Astrocyte (in vitro differentiated cells and primary cell): ENCODE measurements around the gene ARF3. TPM values are rescaled to one million over a fixed set of nuclear protein-coding genes. Genes with fewer than 3 reads are reported as not detected.

ENCODE experiments used
- DNase-seq: peaks from one replicate; pipeline ENCODE4 v3.0.0-alpha.2; 2010; ENCODE audit warnings: low read depth
- FAIRE-seq: peaks from 2 replicates; lab custom pipeline; 2011; peaks lifted over from hg19 to GRCh38; lab: Jason Lieb, UNC
- H2AFZ ChIP-seq: 2 replicates; pipeline ENCODE4 v1.6.0; 2012; ENCODE audit warnings: low read depth, low read length, inconsistent platforms
- H3K27ac ChIP-seq: 2 replicates; pipeline ENCODE4 v1.5.1; 2011; ENCODE audit warnings: low read depth, low read length, inconsistent platforms
- H3K27me3 ChIP-seq: 2 replicates; pipeline ENCODE4 v1.6.0; 2011; ENCODE audit warnings: low read length, inconsistent platforms; ENCODE audit not compliant: insufficient read depth
- H3K36me3 ChIP-seq: 2 replicates; pipeline ENCODE4 v1.5.1; 2011; ENCODE audit warnings: low read length, inconsistent platforms; ENCODE audit not compliant: insufficient read depth
- H3K4me1 ChIP-seq: 2 replicates; pipeline ENCODE4 v1.5.1; 2011; ENCODE audit warnings: low read length, inconsistent platforms; ENCODE audit not compliant: insufficient read depth
- H3K4me2 ChIP-seq: 2 replicates; pipeline ENCODE4 v1.6.0; 2012; ENCODE audit warnings: low read length, inconsistent platforms
- H3K4me3 ChIP-seq: 2 replicates; pipeline ENCODE4 v1.5.1; 2011; ENCODE audit warnings: low read depth, mild to moderate bottlenecking, low read length, inconsistent platforms; ENCODE audit not compliant: insufficient read depth
- H3K79me2 ChIP-seq: 2 replicates; pipeline ENCODE4 v1.6.0; 2012; ENCODE audit warnings: mild to moderate bottlenecking, low read length, inconsistent platforms; ENCODE audit not compliant: insufficient read depth
- H3K9ac ChIP-seq: 2 replicates; pipeline ENCODE4 v1.6.0; 2012; ENCODE audit warnings: mild to moderate bottlenecking, low read length, inconsistent platforms
- H3K9me3 ChIP-seq: 2 replicates; pipeline ENCODE4 v1.5.1; 2012; ENCODE audit warnings: low read depth, mild to moderate bottlenecking, low read length, inconsistent platforms; ENCODE audit not compliant: insufficient read depth
- H4K20me1 ChIP-seq: 2 replicates; pipeline ENCODE4 v1.6.0; 2012; ENCODE audit warnings: low read length, inconsistent platforms; ENCODE audit not compliant: insufficient read depth
- H3K27ac Mint-ChIP-seq: one replicate; pipeline ENCODE4 v1.8.0; 2021; ENCODE audit warnings: mild to moderate bottlenecking, mixed read lengths; ENCODE audit not compliant: unreplicated experiment
- H3K27me3 Mint-ChIP-seq: one replicate; pipeline ENCODE4 v1.8.0; 2021; ENCODE audit warnings: low read depth, mixed read lengths; ENCODE audit not compliant: unreplicated experiment
- H3K36me3 Mint-ChIP-seq: one replicate; pipeline ENCODE4 v1.8.0; 2021; ENCODE audit warnings: low read depth, mixed read lengths; ENCODE audit not compliant: unreplicated experiment
- H3K4me1 Mint-ChIP-seq: one replicate; pipeline ENCODE4 v1.8.0; 2021; ENCODE audit warnings: low read depth, mixed read lengths; ENCODE audit not compliant: unreplicated experiment
- H3K4me3 Mint-ChIP-seq: one replicate; pipeline ENCODE4 v1.8.0; 2021; ENCODE audit warnings: mild to moderate bottlenecking, moderate library complexity, mixed read lengths; ENCODE audit not compliant: unreplicated experiment
- H3K9me3 Mint-ChIP-seq: one replicate; pipeline ENCODE4 v1.8.0; 2021; ENCODE audit warnings: mild to moderate bottlenecking, mixed read lengths; ENCODE audit not compliant: unreplicated experiment
- EZH2 ChIP-seq: IDR thresholded peaks from 2 replicates; pipeline ENCODE4 v1.6.1; 2012; ENCODE audit warnings: mild to moderate bottlenecking, low read length, inconsistent platforms; ENCODE audit not compliant: insufficient read depth
- total RNA-seq: library from RNA; stranded (reverse); gene quantifications from 2 replicates; pipeline ENCODE4 v1.2.1, GENCODE V29; 2021
- TF ChIP-seq, protein P1 (sequence below): IDR thresholded peaks from 2 replicates; pipeline ENCODE4 v1.5.1; 2011; ENCODE audit warnings: low read depth, mild to moderate bottlenecking, inconsistent platforms, low read length, moderate library complexity; ENCODE audit not compliant: insufficient read depth

Gene ARF3
- total RNA-seq, 1 donor from 2014 or later = 229 TPM

DNA sequence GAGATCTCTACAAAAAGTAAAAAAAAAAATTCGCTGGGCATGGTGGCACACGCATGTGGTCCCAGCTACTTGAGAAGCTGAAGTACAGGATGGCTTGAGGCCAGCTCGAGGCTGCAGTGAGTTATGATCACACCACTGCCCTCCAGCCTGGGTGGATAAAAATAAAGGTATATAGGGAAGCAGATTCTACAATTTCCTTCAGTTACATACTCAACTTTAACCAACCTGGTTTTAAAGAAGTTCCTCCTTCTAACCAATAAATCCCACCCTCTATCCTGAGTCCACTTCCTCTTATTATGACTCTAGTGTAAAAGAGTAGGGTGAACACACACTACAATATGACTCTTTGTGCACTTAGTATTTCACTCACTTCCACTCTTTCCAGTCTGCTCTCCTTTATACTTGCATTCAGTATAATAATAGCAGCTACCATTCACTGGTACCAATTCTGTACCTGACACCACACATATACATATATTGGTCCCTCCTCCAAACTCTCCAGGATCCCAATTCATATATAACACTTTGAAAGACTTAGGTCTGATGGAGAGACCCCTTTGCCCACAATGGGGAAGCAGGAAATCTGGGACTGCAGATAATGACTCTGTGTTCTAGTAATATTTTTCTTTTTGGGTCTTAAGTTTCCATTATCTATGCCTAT is 2.3 kb downstream of the ARF3 start:
- peaks cover 7% of the 10 kb centered on the region for H3K36me3 Mint-ChIP-seq
- FAIRE-seq (no peak), DNase-seq (no peak)
- peak overlapping the region; percentile 93 for H3K4me2 ChIP-seq
- H3K27ac Mint-ChIP-seq = no peak overlapping the region
- H3K79me2 ChIP-seq = peaks cover 71% of the 10 kb centered on the region
- H3K36me3 ChIP-seq = peaks cover 17% of the 10 kb centered on the region
- H3K27me3 ChIP-seq = no peaks in the 10 kb centered on the region
- H3K9me3 Mint-ChIP-seq = no peaks in the 10 kb centered on the region
- H2AFZ ChIP-seq = no peak overlapping the region
- H3K4me3 Mint-ChIP-seq = peak overlapping the region; percentile 97
- no peak overlapping the region for H3K27ac ChIP-seq
- no peak overlapping the region for H3K9ac ChIP-seq
- peaks cover 21% of the 10 kb centered on the region for H3K4me1 Mint-ChIP-seq
- no peaks in the 10 kb centered on the region for H3K27me3 Mint-ChIP-seq
- H4K20me1 ChIP-seq = peaks cover 63% of the 10 kb centered on the region
- H3K4me3 ChIP-seq = no peak overlapping the region
- TF ChIP-seq, protein P1, sequence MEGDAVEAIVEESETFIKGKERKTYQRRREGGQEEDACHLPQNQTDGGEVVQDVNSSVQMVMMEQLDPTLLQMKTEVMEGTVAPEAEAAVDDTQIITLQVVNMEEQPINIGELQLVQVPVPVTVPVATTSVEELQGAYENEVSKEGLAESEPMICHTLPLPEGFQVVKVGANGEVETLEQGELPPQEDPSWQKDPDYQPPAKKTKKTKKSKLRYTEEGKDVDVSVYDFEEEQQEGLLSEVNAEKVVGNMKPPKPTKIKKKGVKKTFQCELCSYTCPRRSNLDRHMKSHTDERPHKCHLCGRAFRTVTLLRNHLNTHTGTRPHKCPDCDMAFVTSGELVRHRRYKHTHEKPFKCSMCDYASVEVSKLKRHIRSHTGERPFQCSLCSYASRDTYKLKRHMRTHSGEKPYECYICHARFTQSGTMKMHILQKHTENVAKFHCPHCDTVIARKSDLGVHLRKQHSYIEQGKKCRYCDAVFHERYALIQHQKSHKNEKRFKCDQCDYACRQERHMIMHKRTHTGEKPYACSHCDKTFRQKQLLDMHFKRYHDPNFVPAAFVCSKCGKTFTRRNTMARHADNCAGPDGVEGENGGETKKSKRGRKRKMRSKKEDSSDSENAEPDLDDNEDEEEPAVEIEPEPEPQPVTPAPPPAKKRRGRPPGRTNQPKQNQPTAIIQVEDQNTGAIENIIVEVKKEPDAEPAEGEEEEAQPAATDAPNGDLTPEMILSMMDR = no peak
- TF ChIP-seq EZH2 = no peak
- peaks cover 15% of the 10 kb centered on the region for H3K4me1 ChIP-seq
- H3K9me3 ChIP-seq = no peaks in the 10 kb centered on the region

GRCh38 chr12:48954061-48954460 is 3.2 kb downstream of the ARF3 start:
- H3K27ac Mint-ChIP-seq = no peak overlapping the region
- H3K9ac ChIP-seq = no peak overlapping the region
- H3K79me2 ChIP-seq = peaks cover 78% of the 10 kb centered on the region
- no peak overlapping the region for H3K4me3 ChIP-seq
- no peak for DNase-seq
- peaks cover 21% of the 10 kb centered on the region for H3K4me1 Mint-ChIP-seq
- peaks cover 15% of the 10 kb centered on the region for H3K4me1 ChIP-seq
- no peak for TF ChIP-seq EZH2
- H3K9me3 ChIP-seq = no peaks in the 10 kb centered on the region
- peaks cover 17% of the 10 kb centered on the region for H3K36me3 ChIP-seq
- no peak overlapping the region for H3K27ac ChIP-seq
- peaks cover 70% of the 10 kb centered on the region for H4K20me1 ChIP-seq
- H3K27me3 ChIP-seq = no peaks in the 10 kb centered on the region
- no peak overlapping the region for H3K4me2 ChIP-seq
- peak overlapping the region; percentile 57 for H3K4me3 Mint-ChIP-seq
- no peak for FAIRE-seq
- H2AFZ ChIP-seq = no peak overlapping the region
- peaks cover 7% of the 10 kb centered on the region for H3K36me3 Mint-ChIP-seq
- no peaks in the 10 kb centered on the region for H3K27me3 Mint-ChIP-seq
- no peaks in the 10 kb centered on the region for H3K9me3 Mint-ChIP-seq

GRCh38 chr12:48952691-48953090 is 4.6 kb downstream of the ARF3 start:
- Mint-ChIP-seq H3K36me3 (peaks cover 11% of the 10 kb centered on the region), H3K4me1 (peaks cover 21% of the 10 kb centered on the region), H3K9me3 (no peaks in the 10 kb centered on the region), H3K27me3 (no peaks in the 10 kb centered on the region), H3K4me3 (no peak overlapping the region), H3K27ac (no peak overlapping the region)
- Histone ChIP-seq H3K4me3 (no peak overlapping the region), H4K20me1 (peaks cover 84% of the 10 kb centered on the region), H3K79me2 (peaks cover 92% of the 10 kb centered on the region), H3K9ac (no peak overlapping the region), H3K36me3 (peaks cover 18% of the 10 kb centered on the region), H2AFZ (no peak overlapping the region), H3K27ac (no peak overlapping the region), H3K4me1 (peaks cover 11% of the 10 kb centered on the region), H3K27me3 (no peaks in the 10 kb centered on the region), H3K4me2 (no peak overlapping the region), H3K9me3 (no peaks in the 10 kb centered on the region)
- TF ChIP-seq, protein P1 = no peak
- TF ChIP-seq EZH2 = no peak
- DNase-seq = no peak
- no peak for FAIRE-seq
